Effector memory CD8-positive, alpha-beta T cell (primary cell): ENCODE measurements around the gene PPP1R15B.

Source experiments
- ATAC-seq: fragments of 150-1000 bp; cut with Tn5 transposase; replicated peaks from 2 replicates; pipeline ENCODE4 v1.10.0; 2021; ENCODE audit warnings: mild to moderate bottlenecking, moderate library complexity
- DNase-seq, 3 experiments: peaks; one replicate each; pipeline ENCODE4 v3.0.0; 2021
- H3K27ac Mint-ChIP-seq, 2 donors: one replicate each; pipeline ENCODE4 v1.8.0; 2022; ENCODE audit warnings: mild to moderate bottlenecking in 2 of 2, mixed read lengths in 2 of 2, moderate library complexity in 2 of 2
- H3K27me3 Mint-ChIP-seq, 2 donors: one replicate each; pipeline ENCODE4 v1.8.0; 2022; ENCODE audit warnings: mixed read lengths in 2 of 2
- H3K36me3 Mint-ChIP-seq: one replicate; pipeline ENCODE4 v1.8.0; 2022; ENCODE audit warnings: mild to moderate bottlenecking, moderate library complexity, mixed read lengths; ENCODE audit not compliant: insufficient read depth
- H3K4me1 Mint-ChIP-seq, 2 donors: one replicate each; pipeline ENCODE4 v1.8.0; 2022; ENCODE audit warnings: low read depth in 2 of 2, mixed read lengths in 2 of 2
- H3K4me3 Mint-ChIP-seq, 2 donors: one replicate each; pipeline ENCODE4 v1.8.0; 2022; ENCODE audit warnings: mild to moderate bottlenecking in 2 of 2, mixed read lengths in 2 of 2, moderate library complexity in 2 of 2
- H3K9me3 Mint-ChIP-seq, 2 donors: one replicate each; pipeline ENCODE4 v1.8.0; 2022; ENCODE audit warnings: mixed read lengths in 2 of 2

The PPP1R15B gene

DNA sequence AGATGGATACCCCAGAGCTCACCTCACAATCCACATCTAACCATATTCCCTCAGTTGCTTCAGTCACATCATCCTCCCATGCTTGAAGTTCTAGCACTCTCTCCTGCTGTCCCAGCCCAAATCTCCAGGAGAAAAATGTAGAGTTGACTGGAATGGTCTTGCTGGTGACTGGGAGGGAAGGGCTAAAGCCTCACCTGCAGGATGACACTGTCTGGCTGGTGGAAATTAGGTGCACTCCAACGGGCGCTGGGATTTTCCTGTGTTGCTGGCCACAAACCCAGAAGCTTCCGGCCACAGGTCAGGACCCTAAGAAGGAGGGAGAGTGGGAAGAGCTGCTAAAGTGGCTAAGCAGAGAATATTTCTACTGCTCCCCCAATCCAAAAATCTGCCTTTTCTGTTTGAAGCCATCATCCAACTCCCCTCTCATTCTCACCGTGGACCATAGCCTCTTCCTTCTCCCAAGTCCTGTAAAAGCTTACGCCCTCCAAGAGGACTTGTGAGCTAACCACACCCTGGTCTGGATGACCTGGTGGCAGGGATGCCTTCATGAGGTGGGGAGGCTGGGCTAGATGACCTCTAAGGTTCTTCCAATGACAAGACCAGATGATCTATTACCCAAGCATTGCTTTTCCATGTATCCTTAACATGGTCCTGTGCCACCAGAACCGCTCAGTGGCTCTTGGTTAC, 37.5 kb upstream of the PPP1R15B start:
- Mint-ChIP-seq H3K36me3 (peaks cover 27% of the 10 kb centered on the region), H3K4me3 (no peak overlapping the region), H3K27ac (peak overlapping the region; percentile 90 to 98), H3K4me1 (peaks cover 15 to 22% of the 10 kb centered on the region in 2 donors), H3K27me3 (no peaks in the 10 kb centered on the region), H3K9me3 (no peaks in the 10 kb centered on the region)
- DNase-seq (no peak), ATAC-seq (no peak)

GRCh38 chr1:204448344-204448964, 36.8 kb upstream of the PPP1R15B start:
- Mint-ChIP-seq H3K9me3 (no peaks in the 10 kb centered on the region), H3K4me3 (no peak overlapping the region), H3K27me3 (no peaks in the 10 kb centered on the region), H3K27ac (peak overlapping the region; percentile 90 to 98), H3K4me1 (peaks cover 14 to 21% of the 10 kb centered on the region in 2 donors), H3K36me3 (peaks cover 28% of the 10 kb centered on the region)
- ATAC-seq (no peak), DNase-seq (no peak)

GRCh38 chr1:204447736-204448135, 36.1 kb upstream of the PPP1R15B start:
- H3K27me3 Mint-ChIP-seq = no peaks in the 10 kb centered on the region

DNA sequence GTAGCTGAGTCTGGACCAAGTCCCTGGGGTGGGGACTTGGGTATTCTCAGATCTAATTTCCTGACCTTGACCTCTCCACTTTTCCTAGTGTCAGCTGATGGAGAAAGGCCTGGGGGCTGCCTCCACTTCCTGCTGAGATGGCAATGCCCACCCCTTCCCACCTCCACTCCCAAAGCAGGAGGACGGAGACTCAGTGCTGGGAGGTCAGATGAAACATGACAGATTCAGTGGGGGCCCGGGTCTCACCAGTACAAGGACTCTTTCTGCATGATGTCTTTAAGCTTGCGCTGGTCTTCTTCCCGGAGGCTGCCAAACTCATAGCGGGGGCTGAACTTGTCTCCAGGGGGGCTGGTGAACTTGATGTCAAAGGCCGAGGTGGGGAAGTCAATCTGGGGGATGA, 35.6 kb upstream of the PPP1R15B start:
- no peak overlapping the region for H3K4me3 Mint-ChIP-seq
- peaks cover 31% of the 10 kb centered on the region for H3K36me3 Mint-ChIP-seq
- DNase-seq (no peak), ATAC-seq (no peak)
- no peaks in the 10 kb centered on the region for H3K27me3 Mint-ChIP-seq
- peaks cover 6 to 14% of the 10 kb centered on the region in 2 donors for H3K4me1 Mint-ChIP-seq
- no peaks in the 10 kb centered on the region for H3K9me3 Mint-ChIP-seq
- H3K27ac Mint-ChIP-seq = peak overlapping the region; percentile 88 to 90

More at GRCh38 chr1:204447736-204448135, 36.1 kb upstream of the PPP1R15B start:
- Mint-ChIP-seq H3K9me3 (no peaks in the 10 kb centered on the region), H3K27ac (peak overlapping the region; percentile 70 to 90), H3K36me3 (peaks cover 25% of the 10 kb centered on the region), H3K4me1 (peaks cover 6 to 14% of the 10 kb centered on the region in 2 donors), H3K4me3 (no peak overlapping the region)
- ATAC-seq = no peak
- no peak for DNase-seq

- peak; percentile 76 to 80 (median 77) for DNase-seq
- H3K4me1 Mint-ChIP-seq = peaks cover 6 to 14% of the 10 kb centered on the region in 2 donors
Measured at GRCh38 chr1:204446413-204447111, 34.9 kb upstream of the PPP1R15B start.

DNA sequence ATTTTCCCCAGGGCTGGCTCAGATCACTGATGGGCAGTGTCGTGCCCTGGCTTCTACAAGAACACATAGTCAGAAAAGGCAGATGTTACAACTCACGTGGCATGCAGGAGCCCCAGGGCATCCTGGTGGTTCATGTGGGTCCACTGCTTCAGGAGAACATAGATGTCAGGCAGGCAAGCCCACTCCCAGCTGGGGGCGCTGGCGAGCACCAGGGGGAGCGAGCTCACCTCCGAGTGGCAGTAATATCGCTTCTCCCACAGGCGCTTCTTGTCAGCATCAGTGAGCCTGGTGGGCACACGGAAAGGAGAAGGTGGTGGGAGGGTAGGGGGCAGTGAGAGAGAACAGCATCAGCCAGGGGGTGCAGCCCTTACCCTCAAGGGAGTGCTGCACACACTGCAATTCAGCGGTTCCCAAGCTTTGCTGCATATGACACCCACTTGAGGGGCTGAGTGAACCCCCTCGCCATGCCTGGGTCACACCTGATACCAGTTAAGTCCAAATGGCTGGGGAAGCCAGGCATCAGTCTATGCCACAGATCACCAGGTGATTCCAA, 34.3 kb upstream of the PPP1R15B start:
- Mint-ChIP-seq H3K27ac (peak overlapping the region; percentile 88 to 90), H3K27me3 (no peaks in the 10 kb centered on the region), H3K4me3 (no peak overlapping the region), H3K9me3 (no peaks in the 10 kb centered on the region), H3K4me1 (peaks cover 6 to 14% of the 10 kb centered on the region in 2 donors), H3K36me3 (peaks cover 38% of the 10 kb centered on the region)
- ATAC-seq (peak; percentile 55), DNase-seq (peak; percentile 46 to 53 (median 53))

More at GRCh38 chr1:204446413-204447111, 34.9 kb upstream of the PPP1R15B start:
- no peak overlapping the region for H3K4me3 Mint-ChIP-seq
- no peaks in the 10 kb centered on the region for H3K27me3 Mint-ChIP-seq
- H3K9me3 Mint-ChIP-seq = no peaks in the 10 kb centered on the region
- peak overlapping the region; percentile 88 to 90 for H3K27ac Mint-ChIP-seq
- peaks cover 37% of the 10 kb centered on the region for H3K36me3 Mint-ChIP-seq
- ATAC-seq = peak; percentile 98

DNA sequence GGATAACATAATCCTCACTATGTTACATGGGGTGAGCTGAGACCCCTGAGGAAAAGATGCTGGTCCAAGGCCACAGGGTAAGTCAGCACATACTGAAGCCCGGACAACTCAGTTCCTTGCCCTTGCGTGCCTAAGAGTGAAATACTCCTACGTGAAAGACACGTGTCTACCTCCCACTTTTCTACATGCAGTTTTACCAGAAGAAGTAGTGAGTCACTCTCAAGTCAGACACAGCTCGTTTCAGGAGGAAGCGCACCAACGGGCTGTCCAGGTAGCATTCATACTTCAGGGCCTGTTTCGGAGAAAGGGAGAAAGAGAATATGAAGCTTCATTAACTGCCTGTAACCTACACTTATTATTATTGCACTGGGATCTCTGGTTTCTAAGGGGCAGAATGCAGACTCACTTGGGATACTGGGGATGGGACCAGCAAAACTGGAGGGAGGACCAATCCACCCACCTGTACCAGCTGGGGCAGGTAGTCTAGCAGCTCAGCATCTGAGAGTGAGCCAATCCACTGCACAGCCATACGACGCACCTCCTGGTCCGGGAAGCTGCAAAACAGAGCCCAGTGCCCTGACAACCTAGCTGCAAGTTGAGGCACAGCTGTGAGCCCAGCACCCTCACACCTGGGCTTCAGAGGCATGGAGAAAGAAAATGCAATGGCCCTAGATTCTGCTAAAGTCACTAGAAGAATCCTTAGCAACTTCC, 32.4 kb upstream of the PPP1R15B start:
- peaks cover 3 to 7% of the 10 kb centered on the region in 2 donors for H3K4me1 Mint-ChIP-seq
- peak overlapping the region in 1 of 2 donors; percentile 26 for H3K27ac Mint-ChIP-seq
- H3K27me3 Mint-ChIP-seq = no peaks in the 10 kb centered on the region
- ATAC-seq = no peak
- DNase-seq = no peak
- H3K4me3 Mint-ChIP-seq = no peak overlapping the region
- no peaks in the 10 kb centered on the region for H3K9me3 Mint-ChIP-seq
- peaks cover 47% of the 10 kb centered on the region for H3K36me3 Mint-ChIP-seq

DNA sequence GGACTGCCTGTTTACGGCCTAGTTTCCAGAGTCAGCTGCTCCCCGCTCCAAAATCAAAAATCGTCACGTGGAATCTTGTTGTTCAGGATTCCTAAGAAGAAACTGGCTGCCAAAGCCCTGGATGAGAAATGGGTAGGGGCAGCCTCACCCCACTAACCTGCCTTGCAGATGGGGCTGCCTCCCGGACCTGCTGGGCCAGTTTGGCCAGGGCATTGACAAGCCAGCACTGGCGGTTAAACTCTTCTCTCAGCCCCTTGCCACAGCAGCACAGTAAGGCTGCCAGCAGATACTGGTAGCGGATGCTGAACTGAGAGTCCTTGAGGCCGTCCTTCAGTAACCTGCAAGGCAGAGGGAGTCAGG, 31.6 kb upstream of the PPP1R15B start:
- Mint-ChIP-seq H3K4me1 (peaks cover 3 to 7% of the 10 kb centered on the region in 2 donors), H3K36me3 (peaks cover 45% of the 10 kb centered on the region), H3K4me3 (no peak overlapping the region), H3K9me3 (no peaks in the 10 kb centered on the region), H3K27me3 (no peaks in the 10 kb centered on the region), H3K27ac (no peak overlapping the region)
- no peak for DNase-seq
- no peak for ATAC-seq

DNA sequence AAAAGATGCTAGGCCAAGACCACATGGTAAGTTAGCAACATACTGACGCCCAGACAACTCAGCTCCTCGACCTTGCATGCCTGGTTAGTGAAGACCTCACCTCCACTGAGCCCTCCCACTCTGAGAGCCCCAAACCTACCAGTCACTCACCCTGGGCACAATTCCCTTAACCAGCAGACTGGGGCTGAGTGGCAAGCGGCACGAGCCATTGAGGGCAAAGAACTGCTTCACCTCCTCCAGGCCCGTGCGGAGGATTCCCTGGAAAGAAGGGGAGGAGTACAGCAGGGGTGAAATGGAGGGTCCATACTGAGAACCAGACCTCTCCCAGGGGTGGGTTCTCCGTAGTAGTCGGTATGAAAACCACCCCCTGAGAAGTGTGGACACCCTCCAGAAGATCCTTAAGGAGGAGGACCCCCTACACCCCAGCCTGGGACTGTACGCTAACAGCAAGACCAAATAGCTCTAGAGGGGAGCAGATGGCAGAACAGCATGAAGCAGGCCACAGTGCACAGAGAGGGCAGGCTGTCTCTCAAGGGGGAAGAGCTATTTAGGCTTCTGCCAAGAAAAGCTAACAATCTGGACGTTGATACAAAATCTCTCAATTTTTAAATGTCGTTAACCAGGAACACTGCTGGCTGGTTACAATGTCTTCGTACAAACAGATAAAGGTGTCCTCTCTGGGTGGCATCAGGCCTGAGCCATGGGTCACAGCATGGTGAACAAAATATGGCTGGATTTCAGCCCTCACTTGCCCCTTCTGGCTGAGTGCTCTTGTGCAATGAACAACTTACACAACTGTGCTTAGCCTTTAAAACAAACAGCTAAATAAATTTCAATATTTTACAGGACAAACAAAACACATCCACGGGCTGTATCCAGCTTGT, 31.0 kb upstream of the PPP1R15B start:
- Mint-ChIP-seq H3K27me3 (no peaks in the 10 kb centered on the region), H3K27ac (peak overlapping the region in 1 of 2 donors; percentile 65), H3K36me3 (peaks cover 48% of the 10 kb centered on the region), H3K4me3 (no peak overlapping the region), H3K9me3 (no peaks in the 10 kb centered on the region), H3K4me1 (peaks cover 3 to 7% of the 10 kb centered on the region in 2 donors)
- no peak for ATAC-seq
- no peak for DNase-seq

GRCh38 chr1:204441558-204441957, 29.9 kb upstream of the PPP1R15B start:
- ATAC-seq (no peak), DNase-seq (no peak)
- no peaks in the 10 kb centered on the region for H3K27me3 Mint-ChIP-seq
- peak overlapping the region in 1 of 2 donors; percentile 65 for H3K27ac Mint-ChIP-seq
- no peak overlapping the region for H3K4me3 Mint-ChIP-seq
- H3K36me3 Mint-ChIP-seq = peaks cover 42% of the 10 kb centered on the region
- no peaks in the 10 kb centered on the region for H3K9me3 Mint-ChIP-seq
- H3K4me1 Mint-ChIP-seq = peaks cover 2 to 3% of the 10 kb centered on the region in 2 donors

- no peak overlapping the region for H3K4me3 Mint-ChIP-seq
- no peaks in the 10 kb centered on the region for H3K9me3 Mint-ChIP-seq
- ATAC-seq = no peak
- H3K4me1 Mint-ChIP-seq = no peaks in the 10 kb centered on the region
- H3K27me3 Mint-ChIP-seq = no peaks in the 10 kb centered on the region
- H3K36me3 Mint-ChIP-seq = peaks cover 36% of the 10 kb centered on the region
- H3K27ac Mint-ChIP-seq = peak overlapping the region; percentile 5 to 26
- no peak for DNase-seq
Measured at GRCh38 chr1:204439621-204440375, 28.2 kb upstream of the PPP1R15B start.

- no peak for ATAC-seq
Measured at GRCh38 chr1:204438628-204439027, 27.0 kb upstream of the PPP1R15B start.

More at GRCh38 chr1:204438628-204439027, 27.0 kb upstream of the PPP1R15B start:
- Mint-ChIP-seq H3K36me3 (peaks cover 41% of the 10 kb centered on the region), H3K4me1 (no peaks in the 10 kb centered on the region), H3K27me3 (no peaks in the 10 kb centered on the region), H3K4me3 (no peak overlapping the region), H3K27ac (peak overlapping the region in 1 of 2 donors; percentile 41), H3K9me3 (no peaks in the 10 kb centered on the region)
- DNase-seq = no peak
